Naive B cell (primary cell): ENCODE measurements around the gene SLC16A5. TPM values are rescaled to one million over a fixed set of nuclear protein-coding genes. Genes with fewer than 3 reads are reported as not detected.
"Not testable (repeated sequence)": the region's sequence is repeated elsewhere in the genome, so short reads cannot be mapped to it uniquely, and the experiment has no call there.

Experiments
- ATAC-seq, 2 donors: fragments of 150-1000 bp; cut with Tn5 transposase; 2 replicates each; pipeline ENCODE4 v1.10.0; 2021; ENCODE audit warnings: low read depth in 2 of 2, mild to moderate bottlenecking in 2 of 2, moderate library complexity in 2 of 2
- DNase-seq: peaks from one replicate; pipeline ENCODE4 v3.0.0; 2022
- H3K27ac Mint-ChIP-seq, 6 donors: one replicate each; pipeline ENCODE4 v1.8.0; 2020 to 2022; ENCODE audit warnings: mild to moderate bottlenecking in 6 of 6, mixed read lengths in 6 of 6, moderate library complexity in 5 of 6, inconsistent platforms in 2 of 6
- H3K27me3 Mint-ChIP-seq, 3 donors: one replicate each; pipeline ENCODE4 v1.8.0; 2021 to 2022; ENCODE audit warnings: mixed read lengths in 3 of 3, mild to moderate bottlenecking in 1 of 3
- H3K36me3 Mint-ChIP-seq, 2 donors: one replicate each; pipeline ENCODE4 v1.8.0; 2020 to 2022; ENCODE audit warnings: mixed read lengths in 2 of 2, inconsistent platforms in 1 of 2, mild to moderate bottlenecking in 1 of 2
- H3K4me1 Mint-ChIP-seq, 3 donors: one replicate each; pipeline ENCODE4 v1.8.0; 2020 to 2022; ENCODE audit warnings: mixed read lengths in 3 of 3, inconsistent platforms in 1 of 3, mild to moderate bottlenecking in 1 of 3, moderate library complexity in 1 of 3
- H3K4me3 Mint-ChIP-seq, 8 donors: one replicate each; pipeline ENCODE4 v1.8.0; 2020 to 2022; ENCODE audit warnings: mild to moderate bottlenecking in 8 of 8, mixed read lengths in 8 of 8, moderate library complexity in 8 of 8, inconsistent platforms in 2 of 8
- H3K9me3 Mint-ChIP-seq, 7 donors: one replicate each; pipeline ENCODE4 v1.8.0; 2020 to 2022; ENCODE audit warnings: mixed read lengths in 7 of 7, mild to moderate bottlenecking in 5 of 7, inconsistent platforms in 2 of 7, moderate library complexity in 1 of 7
- polyA plus RNA-seq, 6 donors: library from polyadenylated mRNA; unstranded; fragments of 300-500 nt; fragmentation: Illumina TruSeq; gene quantifications; one replicate each; pipeline ENCODE4 v1.2.3, GENCODE V29; 2021; ENCODE audit warnings: low read depth in 6 of 6

Gene SLC16A5
- polyA plus RNA-seq, 6 donors from 2014 or later, result 1.1 to 4.0 (median 2.1) TPM

DNA sequence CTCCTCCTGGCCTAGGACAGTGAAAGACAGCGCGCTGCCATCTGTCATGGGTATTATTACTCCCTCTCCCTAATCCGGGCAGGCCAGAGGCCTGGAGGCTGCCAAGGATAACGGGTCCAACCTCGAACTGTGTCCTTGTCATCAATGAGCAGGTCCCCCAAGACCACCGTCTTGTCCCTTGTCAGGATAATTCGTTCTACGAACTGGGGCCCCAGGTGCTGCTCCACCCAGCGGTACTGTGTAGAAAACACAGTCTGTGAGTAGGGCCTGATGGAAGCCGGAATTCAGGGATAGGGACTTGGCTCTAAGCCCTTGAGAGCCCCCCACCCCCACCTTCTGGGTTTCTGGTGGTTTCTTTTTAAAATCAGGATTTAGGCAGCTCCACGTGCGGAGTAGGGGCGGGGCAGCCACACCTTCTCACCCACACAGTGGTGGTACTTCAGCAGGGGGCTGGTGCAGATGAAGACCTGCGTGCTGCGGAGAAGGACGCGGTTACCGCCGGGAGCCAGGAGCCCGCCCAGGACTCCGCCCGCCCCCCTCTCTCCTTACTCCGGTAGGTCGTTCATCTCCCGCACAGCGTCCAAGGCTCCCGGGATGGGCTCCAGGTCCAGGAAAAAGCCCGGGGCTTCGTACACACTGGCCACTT lies 43.0 kb downstream of the SLC16A5 start:
- no peaks in the 10 kb centered on the region for H3K9me3 Mint-ChIP-seq
- DNase-seq (peak; percentile 30), ATAC-seq (peak; percentile 44 to 45)
- H3K4me1 Mint-ChIP-seq, result peaks cover 16 to 44% (median 41%) of the 10 kb centered on the region in 3 donors
- H3K27ac Mint-ChIP-seq, result peak overlapping the region; percentile 82 to 95 (median 91)
- peaks cover 0 to 6% of the 10 kb centered on the region in 2 donors for H3K36me3 Mint-ChIP-seq
- peak overlapping the region; percentile 91 to 96 (median 94) for H3K4me3 Mint-ChIP-seq
- no peaks in the 10 kb centered on the region for H3K27me3 Mint-ChIP-seq

DNA sequence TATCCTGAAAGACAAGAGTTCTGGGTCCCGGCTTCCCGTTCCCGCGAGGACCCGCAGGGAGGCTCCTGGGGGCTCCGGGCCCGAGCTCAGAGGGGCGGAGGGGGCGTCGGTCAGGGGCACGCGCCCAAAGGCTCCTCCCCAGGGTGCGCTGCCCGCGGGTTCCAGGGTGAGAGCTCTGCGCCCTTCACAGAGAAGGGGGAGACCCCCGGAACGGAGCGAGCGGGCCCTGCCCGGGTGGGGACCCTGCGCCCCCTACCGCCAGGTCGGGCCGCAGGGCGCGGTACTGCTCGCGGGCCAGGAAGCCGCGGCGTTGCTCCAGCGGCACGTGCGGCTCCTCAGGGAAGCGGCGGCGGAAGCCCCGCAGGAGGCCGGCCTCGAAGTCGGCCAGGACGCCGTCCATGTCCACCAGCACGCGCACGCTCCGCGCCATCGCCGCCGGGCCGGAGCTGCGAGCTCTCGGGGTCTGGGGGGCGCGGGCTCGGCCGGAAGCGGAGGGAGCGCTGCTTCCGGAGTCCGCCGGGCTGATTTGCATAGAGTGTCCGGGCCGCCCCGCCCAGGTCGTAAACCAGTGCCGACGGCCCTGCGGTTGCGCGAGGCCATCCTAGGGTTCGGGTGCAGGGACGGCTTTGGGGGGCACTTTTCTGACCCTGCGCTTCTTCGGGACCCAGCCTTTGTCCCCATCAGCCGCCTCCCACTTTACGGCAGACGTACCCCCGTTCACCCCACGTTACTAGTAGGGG lies 43.7 kb downstream of the SLC16A5 start, which contains the start of gene NT5C:
Gene NT5C, minus strand, starts transcription at position 465 of the 740 bp plus-strand sequence. Its CDS starts 35 bp downstream, at position 430.
- peaks cover 0 to 6% of the 10 kb centered on the region in 2 donors for H3K36me3 Mint-ChIP-seq
- H3K27ac Mint-ChIP-seq, result peak within 1 kb of the TSS; percentile 82 to 96 (median 94)
- peak; percentile 84 to 85 for ATAC-seq
- peaks cover 10 to 37% (median 35%) of the 10 kb centered on the region in 3 donors for H3K4me1 Mint-ChIP-seq
- no peaks in the 10 kb centered on the region for H3K27me3 Mint-ChIP-seq
- peak; percentile 77 for DNase-seq
- H3K4me3 Mint-ChIP-seq, result peak within 1 kb of the TSS; percentile 91 to 96 (median 94)
- no peaks in the 10 kb centered on the region for H3K9me3 Mint-ChIP-seq

DNA sequence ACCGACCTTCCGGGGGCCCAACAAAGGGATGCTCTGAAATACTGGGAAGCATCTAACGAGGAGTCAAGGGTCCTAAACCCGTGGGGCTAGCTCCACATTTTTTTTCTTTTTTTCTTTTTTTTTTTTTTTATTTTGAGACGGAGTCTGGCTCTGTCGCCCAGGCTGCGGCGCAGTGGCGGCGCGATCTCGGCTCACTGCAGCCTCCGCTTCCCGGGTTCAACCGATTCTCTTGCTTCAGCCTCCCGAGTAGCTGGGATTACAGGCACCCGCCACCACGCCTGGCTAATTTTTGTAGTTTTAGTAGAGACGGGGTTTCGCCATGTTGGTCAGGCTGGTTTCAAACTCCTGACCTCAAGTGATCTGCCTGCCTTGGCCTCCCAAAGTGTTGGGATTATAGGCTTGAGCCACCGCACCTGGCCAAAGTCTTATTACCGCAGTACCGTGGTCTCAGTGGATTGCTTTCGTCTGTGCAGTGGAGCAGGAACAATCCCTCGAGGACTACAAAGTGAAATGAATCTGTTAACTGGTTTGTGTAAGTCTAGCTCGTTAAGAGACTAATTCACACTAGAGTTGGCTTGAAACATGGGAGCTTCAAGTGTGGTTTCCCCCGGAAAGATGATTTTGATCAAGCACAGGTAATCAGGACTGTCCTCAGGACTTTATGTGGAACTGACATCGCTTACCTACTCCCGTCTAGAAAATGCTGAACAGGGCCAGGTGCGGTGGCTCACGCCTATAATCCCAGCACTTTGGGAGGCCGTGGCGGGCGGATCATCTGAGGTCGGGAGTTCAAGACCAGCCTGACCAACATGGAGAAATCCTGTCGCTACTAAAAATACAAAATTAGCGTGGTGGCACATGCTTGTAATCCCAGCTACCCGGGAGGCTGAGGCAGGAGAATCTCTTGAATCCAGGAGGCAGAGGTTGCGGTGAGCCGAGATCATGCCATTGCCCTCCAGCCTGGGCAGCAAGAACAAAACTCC lies 44.6 kb downstream of the SLC16A5 start:
- not testable (repeated sequence) for H3K36me3 Mint-ChIP-seq, ATAC-seq, H3K27me3 Mint-ChIP-seq, DNase-seq, H3K9me3 Mint-ChIP-seq
- Mint-ChIP-seq H3K27ac (peak overlapping the region; percentile 71 to 96 (median 90)), H3K4me1 (peaks cover 10 to 37% (median 35%) of the 10 kb centered on the region in 3 donors), H3K4me3 (peak overlapping the region; percentile 88 to 95 (median 92))

DNA sequence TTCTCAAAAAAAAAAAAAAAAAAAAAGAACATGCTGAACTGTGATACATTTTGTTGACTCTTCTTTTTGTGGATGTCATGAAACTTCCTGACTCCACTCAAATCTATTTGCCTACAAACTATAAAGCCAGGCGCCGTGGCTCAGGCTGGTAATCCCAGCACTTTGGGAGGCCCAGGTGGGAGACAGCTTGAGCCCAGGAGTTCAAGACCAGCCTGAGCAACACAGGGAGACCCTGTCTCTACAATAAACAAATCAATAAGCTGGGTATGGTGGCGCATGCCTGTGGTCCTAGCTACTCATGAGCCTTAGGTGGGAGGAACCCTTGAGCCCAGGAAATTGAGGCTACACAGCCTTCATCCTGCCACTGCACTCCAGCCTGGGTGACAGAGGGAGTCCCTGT lies 45.2 kb downstream of the SLC16A5 start:
- H3K4me1 Mint-ChIP-seq, result peaks cover 10 to 34% (median 31%) of the 10 kb centered on the region in 3 donors
- H3K36me3 Mint-ChIP-seq, result peaks cover 0 to 6% of the 10 kb centered on the region in 2 donors
- peak overlapping the region in 3 of 6 donors; percentile 18 to 84 (median 41) for H3K27ac Mint-ChIP-seq
- DNase-seq (no peak), ATAC-seq (no peak)
- H3K4me3 Mint-ChIP-seq, result peak overlapping the region in 4 of 8 donors; percentile 21 to 89 (median 62)
- H3K9me3 Mint-ChIP-seq, result no peaks in the 10 kb centered on the region
- no peaks in the 10 kb centered on the region for H3K27me3 Mint-ChIP-seq

DNA sequence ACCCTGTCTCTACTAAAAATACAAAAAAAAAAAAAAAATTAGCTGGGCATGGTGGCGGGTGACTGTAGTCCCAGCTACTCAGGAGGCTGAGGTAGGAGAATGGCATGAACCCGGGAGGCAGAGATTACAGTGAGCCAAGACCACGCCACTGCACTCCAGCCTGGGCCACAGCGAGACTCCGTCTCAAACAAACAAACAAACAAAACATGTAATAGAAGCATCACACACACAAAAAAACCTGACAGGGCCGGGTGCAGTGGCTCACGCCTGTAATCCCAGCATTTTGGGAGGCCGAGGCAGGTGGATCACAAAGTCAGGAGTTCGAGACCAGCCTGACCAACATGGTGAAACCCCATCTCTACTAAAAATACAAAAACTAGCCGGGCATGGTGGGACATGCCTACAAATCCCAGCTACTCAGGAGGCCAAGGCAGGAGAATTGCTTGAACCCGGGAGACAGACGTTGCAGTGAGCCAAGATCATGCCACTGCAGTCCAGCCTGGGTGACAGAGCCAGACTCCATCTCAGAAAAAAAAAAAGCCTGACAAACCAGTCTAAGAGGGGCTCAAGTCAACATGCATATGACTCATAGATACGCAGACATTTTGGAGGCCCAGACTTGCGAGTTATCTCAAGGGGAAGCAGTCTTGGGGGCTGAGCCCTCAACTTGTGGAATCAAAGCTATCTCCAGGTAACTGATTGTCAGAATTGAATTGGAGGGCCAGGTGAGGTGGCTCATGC lies 46.0 kb downstream of the SLC16A5 start:
- H3K27me3 Mint-ChIP-seq, H3K36me3 Mint-ChIP-seq, H3K9me3 Mint-ChIP-seq, DNase-seq, ATAC-seq: not testable (repeated sequence)
- Mint-ChIP-seq H3K4me1 (peaks cover 10 to 29% (median 27%) of the 10 kb centered on the region in 3 donors), H3K27ac (peak overlapping the region in 3 of 6 donors; percentile 18 to 88 (median 67)), H3K4me3 (peak overlapping the region in 2 of 8 donors; percentile 32 to 80)

DNA sequence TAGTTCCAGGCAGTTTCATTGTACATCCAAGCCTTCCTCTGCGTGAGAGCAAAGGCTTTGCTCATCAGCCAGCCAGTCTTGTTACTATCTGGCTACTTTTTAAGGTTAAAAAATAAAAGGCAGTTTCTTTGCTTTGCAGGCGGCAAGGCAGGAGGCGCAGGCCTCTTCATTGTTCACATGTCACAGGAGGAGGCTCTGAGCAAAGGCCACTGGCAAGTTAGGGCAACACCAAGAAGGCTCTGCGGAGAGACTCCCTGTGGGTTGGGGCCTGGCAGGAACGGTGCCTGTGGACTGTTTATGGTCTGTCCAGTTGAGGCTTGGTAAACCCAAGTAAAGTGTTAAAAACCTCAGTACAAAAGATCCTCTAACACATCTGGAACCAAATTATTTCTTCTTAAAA lies 47.7 kb downstream of the SLC16A5 start:
- peaks cover 7 to 26% (median 14%) of the 10 kb centered on the region in 3 donors for H3K4me1 Mint-ChIP-seq
- H3K36me3 Mint-ChIP-seq, result peaks cover 0 to 3% of the 10 kb centered on the region in 2 donors
- H3K27ac Mint-ChIP-seq, result peak overlapping the region in 3 of 6 donors; percentile 4 to 37 (median 19)
- no peaks in the 10 kb centered on the region for H3K27me3 Mint-ChIP-seq
- ATAC-seq (no peak), DNase-seq (no peak)
- H3K9me3 Mint-ChIP-seq, result no peaks in the 10 kb centered on the region
- H3K4me3 Mint-ChIP-seq, result peak overlapping the region in 1 of 8 donors; percentile 52

DNA sequence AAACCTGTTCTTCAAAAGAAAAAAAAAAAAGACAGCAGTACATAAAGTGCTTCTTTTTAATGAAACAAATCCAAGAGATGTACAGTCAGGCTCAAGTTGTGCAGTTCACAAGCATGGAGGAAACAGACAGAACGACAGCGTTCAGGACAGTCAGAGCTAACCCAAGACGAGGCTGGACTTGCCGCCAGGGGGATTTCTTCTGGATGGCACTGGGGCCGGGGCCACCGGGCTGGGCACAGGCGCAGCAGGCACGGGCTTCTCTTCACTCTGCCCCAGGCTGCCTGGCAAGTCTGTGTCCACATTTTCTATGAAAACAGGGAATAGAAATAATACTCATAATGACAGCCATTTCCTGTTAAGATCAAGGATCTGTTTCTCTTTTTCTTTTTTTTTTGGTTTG lies 48.2 kb downstream of the SLC16A5 start:
- H3K9me3 Mint-ChIP-seq, result no peaks in the 10 kb centered on the region

DNA sequence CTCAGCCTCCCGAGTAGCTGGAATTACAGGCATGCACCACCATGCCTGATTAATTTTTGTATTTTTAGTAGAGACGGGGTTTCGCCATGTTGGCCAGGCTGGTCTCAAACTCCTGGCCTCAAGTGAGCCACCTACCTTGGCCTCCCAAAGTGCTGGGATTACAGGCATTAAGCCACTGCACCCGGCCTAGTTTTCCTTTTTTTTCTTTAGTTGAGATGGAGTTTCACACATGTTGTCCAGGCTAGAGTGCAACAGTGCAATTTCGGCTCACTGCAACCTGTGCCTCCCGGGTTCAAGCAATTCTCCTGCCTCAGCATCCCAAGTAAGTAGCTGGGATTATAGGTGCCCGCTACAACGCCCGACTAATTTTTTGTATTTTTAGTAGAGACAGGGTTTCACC lies 50.0 kb downstream of the SLC16A5 start:
- ATAC-seq, H3K36me3 Mint-ChIP-seq, H3K27me3 Mint-ChIP-seq, H3K9me3 Mint-ChIP-seq, DNase-seq, H3K4me3 Mint-ChIP-seq: not testable (repeated sequence)
- H3K27ac Mint-ChIP-seq, result peak overlapping the region in 1 of 6 donors; percentile 78
- H3K4me1 Mint-ChIP-seq, result peaks cover 7 to 26% (median 17%) of the 10 kb centered on the region in 3 donors

More for the DNA sequence above, 48.2 kb downstream of the SLC16A5 start:
- DNase-seq (no peak), ATAC-seq (no peak)
- Mint-ChIP-seq H3K4me1 (peaks cover 5 to 27% (median 14%) of the 10 kb centered on the region in 3 donors), H3K36me3 (no peaks in the 10 kb centered on the region), H3K4me3 (peak overlapping the region in 1 of 8 donors; percentile 52), H3K27me3 (no peaks in the 10 kb centered on the region), H3K27ac (peak overlapping the region in 3 of 6 donors; percentile 4 to 91 (median 84))

DNA sequence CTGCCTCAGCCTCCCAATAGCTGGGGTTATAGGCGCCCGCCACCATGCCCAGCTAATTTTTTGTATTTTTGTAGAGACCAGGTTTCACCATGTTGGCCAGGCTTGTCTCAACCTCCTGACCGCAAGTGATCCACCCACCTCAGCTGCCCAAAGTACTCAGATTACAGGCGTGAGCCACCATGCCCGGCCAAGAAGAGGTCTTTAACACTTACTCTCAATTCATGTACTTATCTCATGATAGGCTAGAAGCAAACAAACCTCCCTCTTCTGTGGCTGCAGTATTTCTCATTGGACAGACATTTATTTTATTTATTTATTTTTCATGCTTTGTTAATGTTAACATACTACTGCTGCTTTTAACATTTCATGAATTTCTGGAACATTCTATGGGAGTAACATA lies 50.8 kb downstream of the SLC16A5 start:
- Mint-ChIP-seq H3K36me3 (no peaks in the 10 kb centered on the region), H3K9me3 (no peaks in the 10 kb centered on the region), H3K4me1 (peaks cover 7 to 24% (median 17%) of the 10 kb centered on the region in 3 donors), H3K27ac (no peak overlapping the region), H3K4me3 (no peak overlapping the region), H3K27me3 (no peaks in the 10 kb centered on the region)
- ATAC-seq (no peak), DNase-seq (no peak)

DNA sequence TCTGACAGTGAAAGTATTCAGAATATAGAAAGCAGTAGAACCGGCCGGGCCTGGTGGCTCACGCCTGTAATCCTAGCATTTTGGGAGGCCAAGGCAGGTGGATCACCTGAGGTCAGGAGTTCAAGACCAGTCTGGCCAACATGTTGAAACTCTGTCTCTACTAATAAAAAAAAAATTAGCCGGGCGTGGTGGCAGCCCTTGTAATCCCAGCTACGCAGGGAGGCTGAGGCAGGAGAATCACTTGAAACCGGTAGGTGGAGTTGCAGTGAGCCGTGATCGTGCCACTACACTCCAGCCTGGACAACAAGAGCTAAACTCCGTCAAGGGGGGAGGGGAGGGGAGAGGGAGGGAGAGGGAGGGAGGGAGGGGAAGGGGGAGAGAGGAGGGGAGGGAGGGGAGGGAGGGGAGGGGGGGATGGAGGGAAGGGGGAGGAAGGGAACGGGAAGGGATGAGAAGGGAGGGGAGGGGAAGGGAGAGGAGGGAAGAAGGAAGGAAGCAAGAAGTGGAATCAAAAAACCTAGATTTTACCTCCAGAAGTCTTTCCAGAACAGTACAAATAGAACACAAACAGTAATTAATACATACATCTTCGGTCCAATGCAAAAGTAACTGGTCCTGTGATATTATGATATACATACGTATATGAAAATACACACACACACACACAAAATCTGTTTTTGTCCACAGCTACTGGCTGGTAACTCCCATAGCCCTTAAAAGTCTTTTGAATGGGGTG lies 54.6 kb downstream of the SLC16A5 start:
- DNase-seq, result no peak
- Mint-ChIP-seq H3K4me1 (peaks cover 7 to 22% (median 18%) of the 10 kb centered on the region in 3 donors), H3K27me3 (no peaks in the 10 kb centered on the region), H3K36me3 (peaks cover 3 to 8% of the 10 kb centered on the region in 2 donors), H3K9me3 (no peaks in the 10 kb centered on the region), H3K27ac (peak overlapping the region in 2 of 6 donors; percentile 47 to 51), H3K4me3 (peak overlapping the region in 1 of 8 donors; percentile 30)
- no peak for ATAC-seq

DNA sequence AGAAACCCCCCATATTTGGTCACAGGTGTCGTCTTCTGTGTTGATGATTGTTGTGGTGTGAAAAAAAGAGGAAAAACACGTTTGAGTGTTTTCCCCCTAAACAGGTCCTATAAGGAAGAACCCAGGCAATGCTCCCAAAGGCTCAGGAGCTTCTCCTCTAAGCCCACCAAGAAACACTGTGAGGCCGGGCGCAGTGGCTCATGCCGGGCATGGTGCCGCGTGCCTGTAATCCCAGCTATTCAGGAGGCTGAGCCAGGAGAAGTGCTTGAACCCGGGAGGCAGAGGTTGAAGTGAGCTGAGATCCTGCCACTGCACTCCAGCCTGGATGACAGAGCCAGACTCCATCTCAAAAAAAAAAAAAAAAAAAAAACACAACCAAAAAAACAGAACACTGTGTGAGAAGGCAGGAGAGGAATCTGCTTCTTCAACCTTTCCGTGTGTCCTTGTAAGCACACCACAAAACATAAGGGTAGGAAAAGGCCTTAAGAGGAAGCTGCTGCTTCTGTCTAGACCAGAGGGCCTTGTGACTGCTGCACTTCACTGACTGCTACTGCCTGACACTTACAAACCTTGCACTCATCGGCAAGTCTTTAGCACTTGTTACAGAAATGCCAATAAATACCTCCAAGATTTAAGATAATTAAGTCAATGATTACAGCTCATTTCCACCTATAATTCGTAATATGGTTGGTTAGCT lies 57.2 kb downstream of the SLC16A5 start:
- Mint-ChIP-seq H3K27me3 (no peaks in the 10 kb centered on the region), H3K9me3 (no peaks in the 10 kb centered on the region), H3K4me3 (no peak overlapping the region), H3K27ac (peak overlapping the region in 1 of 6 donors; percentile 35), H3K4me1 (peaks cover 11 to 22% (median 18%) of the 10 kb centered on the region in 3 donors), H3K36me3 (peaks cover 3 to 9% of the 10 kb centered on the region in 2 donors)
- ATAC-seq, result no peak
- no peak for DNase-seq
